H1 (cell line): Measurements from ENCODE around the gene TRAPPC12. TPM values are rescaled to one million over a fixed set of nuclear protein-coding genes. Genes with fewer than 3 reads are reported as not detected.

Source experiments
- CTCF ChIA-PET: fragments of 300-600 bp; sonication (Branson Sonifier 250); formaldehyde crosslinking; loops from one replicate; lab custom pipeline; 2021; ENCODE audit not compliant: partially characterized antibody; lab: Charles Lee
- POLR2A ChIA-PET: fragments of 300-600 bp; sonication (Branson Sonifier 250); formaldehyde crosslinking; loops from one replicate; lab custom pipeline; 2021; ENCODE audit warnings: inconsistent platforms; ENCODE audit not compliant: partially characterized antibody; lab: Charles Lee
- DNase-seq, 2 experiments: peaks; one replicate each; pipeline versions ENCODE4 v3.0.0 to v3.0.0-alpha.2; 2010 to 2022; ENCODE audit warnings: low spot score in 2 of 2, low read depth in 1 of 2, mixed read lengths in 1 of 2
- FAIRE-seq: peaks from 2 replicates; lab custom pipeline; 2011; peaks lifted over from hg19 to GRCh38; lab: Jason Lieb, UNC
- H2AFZ ChIP-seq: 2 replicates; pipeline ENCODE4 v1.8.1; 2012; ENCODE audit warnings: low read length, inconsistent platforms
- H2AK5ac ChIP-seq: 2 replicates; pipeline ENCODE4 v1.6.1; 2013; ENCODE audit warnings: low read depth, low read length
- H2BK120ac ChIP-seq: replicated peaks from 2 replicates; pipeline ENCODE3; 2013; ENCODE audit warnings: low read depth, low read length, inconsistent platforms
- H2BK12ac ChIP-seq: 2 replicates; pipeline ENCODE4 v1.6.1; 2013; ENCODE audit warnings: low read depth, low read length
- H2BK15ac ChIP-seq: 2 replicates; pipeline ENCODE4 v1.6.1; 2013; ENCODE audit warnings: low read length
- H2BK20ac ChIP-seq: 2 replicates; pipeline ENCODE4 v1.6.1; 2013; ENCODE audit warnings: low read length
- H2BK5ac ChIP-seq: 2 replicates; pipeline ENCODE4 v1.6.1; 2013; ENCODE audit warnings: low read depth, low read length
- H3K14ac ChIP-seq: 2 replicates; pipeline ENCODE4 v1.6.1; 2013; ENCODE audit warnings: inconsistent platforms; ENCODE audit not compliant: insufficient read length
- H3K18ac ChIP-seq: 2 replicates; pipeline ENCODE4 v1.6.1; 2013; ENCODE audit warnings: low read length; ENCODE audit errors: extremely low read depth
- H3K23ac ChIP-seq: 2 replicates; pipeline ENCODE4 v1.6.1; 2013; ENCODE audit warnings: inconsistent platforms; ENCODE audit not compliant: insufficient read length
- H3K23me2 ChIP-seq: 2 replicates; pipeline ENCODE4 v1.6.1; 2013; ENCODE audit warnings: low read depth, low read length
- H3K27ac ChIP-seq: 2 replicates; pipeline ENCODE4 v1.6.1; 2011; ENCODE audit warnings: low read depth, low read length, inconsistent platforms
- H3K27me3 ChIP-seq, 4 experiments: replicated peaks in 1 of 4; 1 replicate in 1 of 4; 2 replicates in 3 of 4; pipeline versions ENCODE4 v1.6.1 to v1.8.1; 2011 to 2013; ENCODE audit warnings: low read length in 3 of 4, mild to moderate bottlenecking in 3 of 4, inconsistent platforms in 2 of 4, mixed read lengths in 2 of 4, moderate library complexity in 1 of 4; ENCODE audit not compliant: control insufficient read depth in 3 of 4, insufficient read depth in 3 of 4; ENCODE audit errors: extremely low read depth in 1 of 4
- H3K36me3 ChIP-seq, 4 experiments: 2 replicates each; pipeline versions ENCODE4 v1.6.1 to v1.8.1; 2011 to 2013; ENCODE audit warnings: mild to moderate bottlenecking in 4 of 4, low read length in 3 of 4, moderate library complexity in 2 of 4, control low read depth in 1 of 4, inconsistent platforms in 1 of 4; ENCODE audit not compliant: insufficient read depth in 4 of 4, control insufficient read depth in 2 of 4
- H3K4ac ChIP-seq: replicated peaks from 2 replicates; pipeline ENCODE3; 2013; ENCODE audit warnings: low read length, low read depth, mixed read lengths, inconsistent platforms; ENCODE audit not compliant: insufficient read length
- H3K4me1 ChIP-seq, 4 experiments: replicated peaks in 1 of 4; 1 replicate in 1 of 4; 2 replicates in 3 of 4; pipeline versions ENCODE4 v1.6.1 to v1.8.1; 2011 to 2013; ENCODE audit warnings: low read length in 3 of 4, inconsistent platforms in 2 of 4, mixed read lengths in 1 of 4; ENCODE audit not compliant: insufficient read depth in 4 of 4, control insufficient read depth in 3 of 4
- H3K4me2 ChIP-seq, 2 experiments: 2 replicates each; pipeline versions ENCODE4 v1.6.1 to v1.8.1; 2011 to 2013; ENCODE audit warnings: low read depth in 2 of 2, low read length in 2 of 2, control low read depth in 1 of 2, inconsistent platforms in 1 of 2, mild to moderate bottlenecking in 1 of 2; ENCODE audit not compliant: insufficient read depth in 1 of 2
- H3K4me3 ChIP-seq, 4 experiments: fragments of 200-600, 300-600 bp in 1 of 4; sonication (generic), shearing (Covaris generic), sonication (Bioruptor Twin) in 1 of 4; 2 replicates each; pipeline versions ENCODE4 v1.5.1 to v1.8.1; 2011 to 2016; ENCODE audit warnings: low read length in 4 of 4, low read depth in 3 of 4, control low read depth in 2 of 4, inconsistent platforms in 2 of 4, mild to moderate bottlenecking in 2 of 4, mixed read lengths in 1 of 4, moderate library complexity in 1 of 4; ENCODE audit not compliant: insufficient read depth in 2 of 4; ENCODE audit errors: extremely low read depth in 1 of 4
- H3K56ac ChIP-seq: replicated peaks from 2 replicates; pipeline ENCODE3; 2013; ENCODE audit warnings: low read depth, mild to moderate bottlenecking, mixed read lengths, low read length, inconsistent platforms; ENCODE audit not compliant: insufficient read length
- H3K79me1 ChIP-seq: 2 replicates; pipeline ENCODE4 v1.6.1; 2013; ENCODE audit warnings: low read depth, low read length, control low read depth
- H3K79me2 ChIP-seq, 2 experiments: 2 replicates each; pipeline versions ENCODE4 v1.6.1 to v1.8.1; 2012 to 2013; ENCODE audit warnings: low read length in 2 of 2, mild to moderate bottlenecking in 2 of 2, inconsistent platforms in 1 of 2; ENCODE audit not compliant: insufficient read depth in 2 of 2, control insufficient read depth in 1 of 2
- H3K9ac ChIP-seq, 4 experiments: replicated peaks in 1 of 4; 1 replicate in 1 of 4; 2 replicates in 3 of 4; pipeline versions ENCODE4 v1.6.1 to v1.8.1; 2011 to 2013; ENCODE audit warnings: low read depth in 3 of 4, low read length in 3 of 4, control low read depth in 2 of 4, mild to moderate bottlenecking in 2 of 4, moderate library complexity in 2 of 4, inconsistent platforms in 1 of 4; ENCODE audit errors: extremely low read depth in 1 of 4
- H3K9me3 ChIP-seq, 2 experiments: 2 replicates each; pipeline versions ENCODE4 v1.6.1 to v1.8.1; 2012 to 2013; ENCODE audit warnings: mild to moderate bottlenecking in 2 of 2, moderate library complexity in 2 of 2, control low read depth in 1 of 2, inconsistent platforms in 1 of 2, low read depth in 1 of 2, low read length in 1 of 2, mixed read lengths in 1 of 2; ENCODE audit not compliant: insufficient read depth in 2 of 2
- H4K20me1 ChIP-seq, 2 experiments: replicated peaks in 1 of 2; 2 replicates each; pipeline versions ENCODE3 to v1.8.1; 2011 to 2013; ENCODE audit warnings: inconsistent platforms in 2 of 2, low read length in 2 of 2, mild to moderate bottlenecking in 1 of 2; ENCODE audit not compliant: insufficient read depth in 2 of 2, control insufficient read depth in 1 of 2
- H4K5ac ChIP-seq: 2 replicates; pipeline ENCODE4 v1.6.1; 2013; ENCODE audit warnings: low read length, low read depth, mixed read lengths, inconsistent platforms; ENCODE audit not compliant: insufficient read length
- H4K8ac ChIP-seq: 2 replicates; pipeline ENCODE4 v1.8.0; 2013; ENCODE audit warnings: mild to moderate bottlenecking, moderate library complexity, low read length, inconsistent platforms; ENCODE audit not compliant: insufficient read depth; ENCODE audit errors: extremely low read depth
- H4K91ac ChIP-seq: replicated peaks from 2 replicates; pipeline ENCODE3; 2013; ENCODE audit warnings: low read length, mixed read lengths, inconsistent platforms; ENCODE audit not compliant: insufficient read length
- RXRA ChIP-seq: IDR thresholded peaks from 2 replicates; pipeline ENCODE4 v1.6.1; 2011; ENCODE audit warnings: low read depth, mild to moderate bottlenecking, low read length, moderate library complexity; ENCODE audit not compliant: insufficient read depth
- SAP30 ChIP-seq: fragments of 300-600 bp; sonication (generic); IDR thresholded peaks from 2 replicates; pipeline ENCODE4 v1.7.1; 2012; ENCODE audit warnings: low read length, moderate library complexity, mild to moderate bottlenecking, inconsistent platforms; ENCODE audit not compliant: insufficient read depth, insufficient replicate concordance
- SIX5 ChIP-seq: IDR thresholded peaks from 2 replicates; pipeline ENCODE4 v1.6.1; 2011; ENCODE audit warnings: mild to moderate bottlenecking, low read depth, low read length
- whole genome bisulfite sequencing, 2 experiments: shearing (Covaris generic) in 1 of 2; methylation state at CpG; one replicate each; pipeline versions ENCODE4 v1.1.6 to v1.1.7; 2013 to 2015; ENCODE audit warnings: low lambda C conversion rate in 2 of 2, mixed read lengths in 2 of 2, inconsistent platforms in 1 of 2, low coverage in 1 of 2, missing lambda C conversion rate in 1 of 2; ENCODE audit not compliant: insufficient replicate concordance in 2 of 2, insufficient coverage in 1 of 2, insufficient read length in 1 of 2; ENCODE audit errors: extremely low coverage in 1 of 2, missing lambda C conversion rate in 1 of 2; 5-methylcytosine and 5-hydroxymethylcytosine counted together
- polyA plus RNA-seq, 7 experiments: library from polyadenylated mRNA; depleted of rRNA in 3 of 7; stranded (reverse) in 5 of 7; unstranded in 2 of 7; fragments of >200 nt in 5 of 7; fragments of 200-250 nt in 2 of 7; gene quantifications; 1 replicate in 5 of 7; 2 replicates in 1 of 7; 4 replicates in 1 of 7; pipeline versions ENCODE4 v1.2.1 to v1.2.3, GENCODE V29; 2011 to 2013; ENCODE audit warnings: missing spikeins in 2 of 7, mixed read lengths in 2 of 7
- total RNA-seq: library from RNA; stranded (reverse); fragmentation: NEBNext Ultra II Directional; extraction: Animal tissue kit (Norgen Biotek cat#: 25700); gene quantifications from 2 replicates; pipeline ENCODE4 v1.2.1, GENCODE V29; 2021

TRAPPC12 gene
- total and polyA plus RNA-seq, 2 of the 8 experiments (the other 6 are each of a cell fraction or from before 2014, with no cell fraction given) = 35.0 to 67.3 TPM

GRCh38 chr2:3368261-3368722 is 11.2 kb upstream of the TRAPPC12 start:
- Histone ChIP-seq H2BK120ac (no peak overlapping the region), H3K4ac (no peak overlapping the region), H2BK12ac (no peak overlapping the region), H3K27ac (no peak overlapping the region), H3K36me3 (no peaks in the 10 kb centered on the region), H4K8ac (no peak overlapping the region), H2AFZ (no peak overlapping the region), H3K14ac (no peak overlapping the region), H3K23ac (no peak overlapping the region), H2AK5ac (no peak overlapping the region), H3K56ac (no peak overlapping the region), H3K4me1 (no peaks in the 10 kb centered on the region), H3K18ac (no peak overlapping the region), H4K91ac (no peak overlapping the region), H3K79me1 (peaks cover 5% of the 10 kb centered on the region), H3K4me2 (no peak overlapping the region), H4K5ac (no peak overlapping the region), H3K4me3 (no peak overlapping the region), H2BK15ac (no peak overlapping the region), H4K20me1 (peaks cover 0 to 2% of the 10 kb centered on the region in 2 experiments), H2BK20ac (no peak overlapping the region), H3K79me2 (peaks cover 5 to 50% of the 10 kb centered on the region in 2 experiments; a peak in 3 of 4 replicates), H3K23me2 (no peaks in the 10 kb centered on the region), H3K9me3 (peaks cover 5 to 8% of the 10 kb centered on the region in 2 experiments; a peak in 2 of 4 replicates), H3K9ac (no peak overlapping the region), H2BK5ac (no peak overlapping the region), H3K27me3 (no peaks in the 10 kb centered on the region)
- POLR2A ChIA-PET = no interaction called here
- FAIRE-seq (no peak), DNase-seq (no peak)
- CTCF ChIA-PET = no interaction called here
- 95% methylated on average over 4 of the region's 4 CpGs; no CpG with 5 or more reads in 1 of the 2 experiments for WGBS, 2 experiments
- TF ChIP-seq SIX5 (no peak), RXRA (no peak), SAP30 (no peak)
